ENCODE data around the gene KLHDC7B.
"Not testable (repeated sequence)": the region's sequence is repeated elsewhere in the genome, so short reads cannot be mapped to it uniquely, and the experiment has no call there.

KLHDC7B gene

DNA sequence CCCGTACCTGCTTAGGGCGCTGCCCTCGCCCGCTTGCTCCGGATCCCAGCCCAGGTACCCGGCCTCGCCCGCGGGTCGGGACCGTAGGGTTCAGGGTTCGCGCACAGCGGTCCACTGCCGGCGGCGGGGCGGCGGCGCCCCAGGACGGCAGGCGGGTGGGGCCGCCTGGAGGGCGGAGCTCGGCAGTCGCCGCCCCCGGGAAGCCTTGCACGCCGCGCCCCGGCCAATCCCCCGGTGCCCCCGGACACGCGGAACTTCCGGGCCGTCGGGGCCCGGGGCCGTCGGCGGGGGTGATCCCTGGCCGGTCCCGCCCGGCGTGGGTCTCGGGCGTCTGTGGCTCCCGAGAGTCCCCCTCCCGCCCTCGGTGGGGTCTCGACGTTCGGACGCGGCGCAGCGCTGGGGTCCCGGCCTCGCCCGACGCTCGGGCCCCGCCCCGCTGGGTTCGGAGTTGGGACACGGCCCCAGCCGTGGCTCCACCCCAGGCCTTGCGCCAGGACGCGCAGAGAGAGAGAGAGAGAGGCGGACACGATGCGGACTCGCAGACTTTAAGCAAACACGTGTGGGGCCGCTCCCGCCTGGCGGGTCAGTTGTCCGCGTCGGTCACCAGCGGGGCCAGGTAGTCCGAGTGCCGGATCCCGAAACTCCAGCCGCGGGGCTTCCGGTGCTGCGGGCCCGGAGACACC lies 15.7 kb upstream of the KLHDC7B start, which contains the start of gene TYMP:
TSS of gene TYMP (minus strand) at position 116 of the 683 bp plus-strand sequence. CDS start 303 bp downstream, outside the sequence.
- no peak for DNase-seq (ENCODE audit: low read depth)

DNA sequence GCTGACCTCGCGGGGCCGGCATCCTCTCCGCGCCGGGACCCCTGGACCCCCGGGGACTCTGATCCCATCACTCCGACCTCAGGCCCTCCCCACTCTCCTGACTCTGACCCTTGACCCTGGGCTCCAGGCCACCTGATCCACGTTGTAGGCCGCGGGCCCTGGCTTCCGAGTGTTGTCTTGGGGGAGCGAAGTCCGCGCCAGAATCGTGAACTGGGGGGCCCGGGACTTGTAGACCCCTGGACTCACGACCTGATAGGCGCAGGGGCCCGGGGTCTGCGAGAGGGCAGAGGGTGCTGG lies 15.2 kb upstream of the KLHDC7B start:
- DNase-seq (ENCODE audit: low read depth): no peak

DNA sequence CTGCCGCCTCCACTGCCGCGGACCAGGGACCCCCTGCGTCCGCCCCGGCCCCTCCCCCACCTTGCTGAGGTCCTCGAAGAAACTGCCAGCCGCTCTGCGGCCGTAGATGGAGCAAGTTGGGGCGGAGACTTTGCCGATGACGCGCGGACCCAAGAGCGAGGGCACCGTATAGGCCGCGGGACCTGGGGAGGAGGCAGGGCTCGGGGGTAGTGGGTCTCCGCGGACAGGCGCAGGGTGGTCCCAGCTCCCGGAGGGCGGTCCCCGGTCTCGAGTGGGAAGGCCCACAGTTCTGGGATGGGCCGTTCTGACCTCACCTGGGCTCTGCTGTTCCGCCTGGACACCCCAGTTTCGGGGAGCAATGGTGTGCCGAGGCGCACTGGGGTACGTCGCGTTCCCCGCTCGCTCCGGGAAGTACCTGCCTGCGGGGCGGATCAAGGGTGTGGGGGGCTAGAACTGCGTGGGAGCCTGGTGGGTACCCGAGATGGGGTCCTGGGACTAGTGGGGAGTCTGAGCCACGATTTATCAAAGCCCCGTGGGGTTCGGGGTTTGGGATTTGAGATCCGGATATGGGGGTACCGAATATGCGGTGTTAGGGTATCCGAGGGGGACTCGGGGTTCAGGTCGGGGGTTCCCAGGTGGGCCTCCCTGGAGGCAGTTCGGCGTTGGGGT lies 14.7 kb upstream of the KLHDC7B start:
- no peak for DNase-seq (ENCODE audit: low read depth)

DNA sequence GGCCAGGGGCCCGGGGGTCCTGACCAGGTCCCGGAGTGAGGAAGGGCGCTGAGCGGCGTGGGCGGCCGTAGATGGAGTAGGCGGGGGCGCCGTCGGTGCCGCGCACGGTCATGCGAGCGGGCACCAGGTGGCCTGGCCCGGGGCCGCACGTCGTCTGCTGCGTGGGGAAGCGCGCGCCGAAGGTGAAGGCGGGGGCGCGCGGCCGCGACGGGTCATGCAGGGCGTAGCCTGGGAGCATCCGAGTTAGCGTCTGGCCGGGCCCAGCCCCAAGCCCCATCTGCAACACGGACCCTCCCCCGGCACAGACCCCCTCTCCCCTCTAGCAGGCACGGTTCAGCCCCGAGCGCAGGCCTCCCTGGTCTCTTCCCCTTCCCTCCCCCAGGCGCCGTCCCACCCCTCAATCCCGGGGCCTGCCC lies 14.1 kb upstream of the KLHDC7B start:
- DNase-seq (ENCODE audit: low read depth): no peak

DNA sequence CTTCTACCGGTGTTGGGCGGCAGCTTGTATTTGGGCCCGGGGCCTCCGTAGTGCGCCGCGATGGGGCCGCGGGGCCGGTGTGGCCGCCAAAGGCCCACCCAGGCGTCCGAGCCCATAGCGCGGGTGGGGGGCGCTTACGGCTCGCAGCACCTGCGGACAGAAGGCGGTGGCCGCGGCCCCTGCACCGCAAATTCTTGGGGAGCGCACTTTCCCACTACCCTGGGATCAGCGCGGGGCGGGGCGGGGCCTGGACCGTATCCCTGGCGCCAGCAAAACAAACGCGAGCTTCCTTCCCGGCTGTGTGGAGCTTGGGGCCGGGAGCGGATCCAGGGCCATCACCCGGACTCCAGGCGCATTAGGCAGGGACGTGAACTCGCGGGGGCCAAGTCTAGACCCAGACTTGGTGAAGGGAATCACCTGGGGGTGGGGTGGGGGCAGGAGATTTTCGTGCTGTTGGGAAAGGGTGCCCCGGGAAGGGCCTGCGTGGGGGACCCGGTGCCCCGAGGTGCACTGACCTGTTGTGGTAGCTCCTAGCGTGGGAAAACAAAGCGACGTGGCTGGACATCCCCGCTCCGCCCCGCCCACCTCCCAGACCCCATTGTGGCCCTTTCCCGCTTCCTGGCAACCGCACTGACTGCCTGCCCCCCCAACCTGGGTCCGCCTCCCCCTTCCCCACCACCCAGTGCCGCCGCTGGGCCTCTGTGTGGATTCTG lies 13.6 kb upstream of the KLHDC7B start:
- no peak for DNase-seq (ENCODE audit: low read depth)

DNA sequence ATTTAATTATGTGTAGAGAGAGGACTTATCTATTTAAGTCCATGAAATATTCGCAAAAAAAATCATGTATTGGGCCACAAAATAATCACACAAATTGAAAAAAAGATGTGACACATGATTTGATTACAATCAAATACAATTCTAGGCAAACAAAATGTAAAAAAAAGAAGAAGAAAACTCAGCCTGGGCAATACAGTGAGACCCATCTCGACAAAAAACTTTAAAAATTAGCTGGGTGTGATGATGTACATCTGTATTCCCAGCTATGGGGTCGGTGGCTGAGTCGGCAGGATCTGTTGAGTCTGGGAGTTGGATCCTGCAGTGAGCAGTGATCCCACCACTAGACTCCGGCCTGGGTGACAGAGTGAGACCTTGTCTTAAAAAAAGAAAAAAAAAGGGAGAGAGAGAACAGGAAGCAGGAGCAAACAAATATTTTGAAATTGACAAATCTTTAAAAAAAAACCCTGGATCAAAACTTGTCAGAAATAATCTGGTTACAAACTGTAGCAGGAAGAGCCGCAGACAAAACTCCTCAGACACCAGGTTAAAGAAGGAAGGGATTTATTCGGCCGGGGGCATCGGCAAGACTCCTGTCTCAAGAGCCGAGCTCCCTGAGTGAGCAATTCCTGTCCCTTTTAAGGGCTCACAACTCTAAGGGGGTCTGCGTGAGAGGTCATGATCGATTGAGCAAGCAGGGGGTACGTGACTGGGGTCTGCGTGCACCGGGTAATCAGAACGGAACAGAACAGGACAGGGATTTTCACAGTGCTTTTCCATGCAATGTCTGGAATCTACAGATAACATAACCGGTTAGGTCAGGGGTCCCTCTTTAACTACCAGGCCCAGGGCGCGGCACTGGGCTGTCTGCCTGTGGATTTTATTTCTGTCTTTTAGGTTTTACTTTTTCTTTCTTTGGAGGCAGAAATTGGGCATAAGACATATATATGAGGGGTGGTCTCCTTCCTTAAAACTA lies 12.6 kb upstream of the KLHDC7B start:
- no peak for DNase-seq (ENCODE audit: low read depth)

DNA sequence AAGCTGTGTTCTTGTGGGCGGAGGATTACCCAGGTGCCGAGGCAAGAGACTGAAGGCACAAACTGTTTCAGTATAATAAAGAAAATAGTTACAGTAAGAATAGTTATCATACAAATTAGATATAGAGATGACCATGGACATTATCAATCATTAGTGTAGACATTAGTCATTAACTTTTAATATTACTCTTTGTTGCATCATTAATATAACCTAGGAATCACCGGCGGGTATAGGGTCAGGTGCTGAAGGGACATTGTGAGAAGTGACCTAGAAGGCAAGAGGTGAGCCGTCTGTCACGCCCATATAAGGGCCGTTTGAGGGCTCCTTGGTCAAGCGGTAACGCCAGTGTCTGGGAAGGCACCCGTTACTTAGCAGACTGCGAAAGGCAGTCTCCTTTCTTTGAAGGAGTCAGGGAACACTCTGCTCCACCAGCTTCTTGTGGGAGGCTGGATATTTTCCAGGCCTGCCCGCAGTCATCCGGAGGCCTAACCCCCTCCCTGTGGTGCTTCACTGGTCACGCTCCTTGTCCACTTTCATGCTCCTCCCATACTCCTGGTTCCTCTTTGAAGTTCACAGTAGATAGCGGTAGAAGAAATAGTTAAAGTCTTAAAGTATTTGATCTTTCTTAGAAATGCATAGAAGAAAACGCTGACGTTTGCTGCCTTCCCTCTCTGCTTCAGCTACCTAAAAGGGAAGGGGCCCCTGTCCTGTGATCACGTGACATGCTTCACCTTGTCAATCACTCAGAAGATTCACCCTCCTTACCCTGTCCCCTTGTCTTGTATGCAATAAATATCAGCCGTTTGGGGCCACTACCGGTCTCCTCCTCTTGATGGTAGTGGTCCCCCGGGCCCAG lies 11.6 kb upstream of the KLHDC7B start:
- not testable (repeated sequence) for DNase-seq (ENCODE audit: low read depth)

DNA sequence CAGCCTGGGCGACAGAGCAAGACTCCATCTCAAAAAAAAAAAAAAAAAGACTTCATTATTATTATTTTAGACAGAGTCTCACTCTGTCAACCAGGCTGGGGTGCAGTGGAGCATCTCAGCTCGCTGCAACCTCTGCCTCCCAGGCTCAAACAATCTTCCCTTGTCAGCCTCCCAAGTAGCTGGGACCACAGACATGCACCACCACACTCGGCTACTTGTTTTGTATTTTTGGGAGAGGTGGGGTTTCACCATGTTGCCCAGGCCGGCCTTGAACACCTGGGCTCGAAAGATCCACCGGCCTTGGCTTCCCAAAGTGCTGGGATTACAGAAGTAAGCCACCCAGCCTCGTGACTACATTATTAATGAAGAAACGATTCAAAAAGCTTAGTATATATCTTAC lies 10.6 kb upstream of the KLHDC7B start:
- no peak for DNase-seq (ENCODE audit: low read depth)

DNA sequence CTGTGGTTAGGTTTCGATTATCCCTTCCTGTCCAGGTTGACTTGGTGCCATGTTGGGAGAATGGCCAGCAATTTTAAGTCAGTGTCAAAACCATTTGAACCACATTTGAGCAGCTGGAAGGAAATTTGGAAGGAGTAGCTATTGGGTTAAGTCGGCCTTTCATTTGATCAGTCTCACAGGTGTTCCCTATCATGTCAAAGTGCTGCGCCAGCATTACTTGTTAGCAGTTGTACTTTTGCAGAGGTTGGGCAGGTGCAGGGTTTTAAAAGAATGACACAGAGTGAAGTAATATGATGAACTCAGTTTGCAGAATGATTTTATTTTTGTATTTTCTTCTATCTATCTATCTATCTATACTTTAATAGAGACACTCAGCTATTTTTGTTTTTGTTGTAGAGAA lies 9.5 kb upstream of the KLHDC7B start:
- no peak for DNase-seq (ENCODE audit: low read depth)

DNA sequence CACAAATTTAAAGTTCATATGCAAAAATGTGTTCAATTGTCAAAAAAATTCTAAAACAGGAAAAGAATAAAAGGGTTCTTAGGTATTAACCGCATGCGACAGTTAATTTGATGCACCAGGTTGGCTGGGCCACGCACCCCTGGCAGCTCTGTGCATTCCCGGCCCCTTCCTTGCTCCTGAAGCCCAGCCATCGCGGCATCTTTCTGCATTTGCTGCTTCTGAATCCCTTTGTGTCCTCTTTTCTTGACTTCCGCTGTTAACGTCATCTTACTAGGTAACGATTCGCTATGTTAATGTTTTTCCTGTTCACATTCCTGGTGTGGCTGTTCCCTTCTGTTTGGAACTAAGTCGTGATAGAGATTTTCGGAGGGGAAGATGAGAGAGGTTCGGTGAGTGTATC lies 7.9 kb upstream of the KLHDC7B start:
- DNase-seq (ENCODE audit: low read depth): no peak

DNA sequence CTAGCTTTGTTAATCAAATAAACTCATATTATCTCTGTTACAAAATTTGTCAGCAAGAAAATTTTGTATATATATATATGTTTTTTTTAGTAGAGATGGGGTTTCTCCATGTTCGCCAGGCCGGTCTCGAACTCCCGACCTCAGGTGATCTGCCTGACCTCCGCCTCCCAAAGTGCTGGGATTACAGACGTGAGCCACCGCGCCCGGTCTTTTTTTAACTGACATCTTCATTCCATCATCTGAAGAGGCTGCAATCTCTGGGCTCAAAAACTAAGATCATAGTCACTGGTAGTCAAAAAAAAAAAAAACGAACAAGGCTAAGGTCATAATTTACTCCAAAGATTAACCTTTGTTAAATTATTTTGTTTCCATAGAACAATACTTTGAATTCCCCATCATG lies 5.3 kb upstream of the KLHDC7B start:
- no peak for DNase-seq (ENCODE audit: low read depth)

DNA sequence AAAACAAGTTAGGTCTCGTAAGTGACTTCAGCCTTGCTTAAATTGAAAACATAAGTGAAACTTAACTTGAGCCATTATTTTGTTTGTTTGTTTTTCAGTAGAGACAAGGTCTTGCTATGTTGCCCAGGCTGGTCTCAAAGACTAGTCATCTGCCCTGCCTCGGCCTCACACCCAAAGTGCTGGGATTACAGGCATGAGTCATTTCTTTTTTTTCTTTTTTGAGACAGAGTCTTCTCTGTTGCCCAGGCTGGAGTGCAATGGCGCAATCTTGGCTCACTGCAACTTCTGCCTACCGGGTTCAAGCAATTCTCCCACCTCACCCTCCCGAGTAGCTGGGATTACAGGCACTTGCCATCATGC lies 4.1 kb upstream of the KLHDC7B start:
- DNase-seq (ENCODE audit: low read depth): not testable (repeated sequence)

DNA sequence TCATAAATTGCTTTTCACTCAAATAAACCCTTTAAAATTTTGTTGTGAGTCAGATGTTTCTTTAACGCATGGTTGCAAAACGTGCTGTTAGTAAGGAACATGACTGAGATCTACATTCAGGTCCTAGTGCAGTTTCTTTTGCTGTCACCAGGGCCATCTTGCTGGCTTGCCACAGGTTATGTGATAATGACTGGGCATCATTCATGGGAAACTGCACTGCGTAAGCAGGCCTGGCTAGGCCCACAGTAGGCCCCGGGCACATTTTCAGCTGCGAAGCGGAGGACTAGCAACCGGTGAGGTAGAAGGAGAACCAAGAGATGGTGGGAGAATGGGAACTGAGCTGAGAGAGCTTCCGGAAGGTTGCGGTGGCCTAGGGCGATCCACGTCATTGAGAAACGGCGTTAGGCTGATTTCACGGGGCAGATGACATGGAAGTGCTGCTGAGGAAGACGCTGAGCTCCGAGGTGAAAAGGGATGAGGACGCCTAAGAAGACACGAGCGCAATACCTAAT lies 3.2 kb upstream of the KLHDC7B start:
- DNase-seq (ENCODE audit: low read depth): no peak

DNA sequence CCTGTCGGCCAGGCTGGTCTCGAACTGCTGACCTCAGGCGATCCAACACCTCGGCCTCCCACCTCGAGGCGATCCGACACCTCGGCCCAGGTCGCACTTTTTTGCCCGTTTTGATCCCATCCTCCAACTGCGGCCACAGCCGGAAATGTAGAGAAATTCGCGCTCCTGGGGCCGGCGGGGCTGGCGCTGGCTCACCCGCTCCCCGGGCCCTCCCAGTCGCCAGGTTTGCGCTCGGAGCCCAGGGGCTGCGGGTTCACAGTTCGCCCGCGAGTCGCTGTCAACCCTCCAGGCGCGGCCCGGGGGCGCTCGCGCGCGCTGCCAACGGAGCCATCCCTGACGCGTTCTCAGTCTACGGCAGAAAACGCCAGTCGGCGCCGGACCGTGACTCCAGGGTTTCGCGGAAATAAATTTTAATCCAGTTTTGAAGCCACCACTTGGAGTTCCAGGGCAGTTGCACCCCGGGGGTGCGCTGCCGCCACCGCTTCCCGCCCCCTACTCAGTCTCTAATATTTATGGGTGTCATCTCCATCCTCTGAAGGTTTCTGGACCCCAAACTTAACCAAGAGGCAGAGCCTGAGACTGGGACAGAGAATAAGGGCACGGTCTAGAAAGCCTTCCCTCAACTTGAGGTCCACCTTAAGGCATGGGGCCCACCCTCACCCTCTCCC lies 1.5 kb upstream of the KLHDC7B start:
- DNase-seq (ENCODE audit: low read depth): no peak

DNA sequence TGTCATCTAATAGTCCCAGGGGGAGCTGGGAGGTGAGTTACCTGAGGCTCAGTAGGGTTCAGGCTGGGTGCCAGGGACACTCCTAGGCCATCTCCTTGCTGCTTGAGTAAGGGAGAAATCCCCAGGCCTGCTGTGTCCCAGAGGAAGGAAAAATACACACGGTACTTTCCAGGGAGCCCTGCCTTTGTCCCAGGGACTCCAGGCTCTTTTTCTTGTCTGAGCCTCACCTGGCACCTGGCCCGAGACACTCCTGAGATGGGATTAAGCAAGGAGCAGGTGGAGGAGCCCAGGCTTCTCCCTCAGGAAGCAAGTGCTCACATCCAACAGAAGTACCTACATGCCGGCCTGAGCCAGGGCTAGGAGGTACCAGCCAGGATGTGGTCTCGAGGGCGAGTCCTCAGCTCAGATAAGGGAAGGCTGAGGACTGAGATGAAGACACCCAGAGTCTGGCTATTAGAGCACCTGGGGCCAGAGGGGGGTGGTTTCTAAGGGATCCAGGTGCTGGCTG lies 899 bp upstream of the KLHDC7B start:
- DNase-seq (ENCODE audit: low read depth): no peak

DNA sequence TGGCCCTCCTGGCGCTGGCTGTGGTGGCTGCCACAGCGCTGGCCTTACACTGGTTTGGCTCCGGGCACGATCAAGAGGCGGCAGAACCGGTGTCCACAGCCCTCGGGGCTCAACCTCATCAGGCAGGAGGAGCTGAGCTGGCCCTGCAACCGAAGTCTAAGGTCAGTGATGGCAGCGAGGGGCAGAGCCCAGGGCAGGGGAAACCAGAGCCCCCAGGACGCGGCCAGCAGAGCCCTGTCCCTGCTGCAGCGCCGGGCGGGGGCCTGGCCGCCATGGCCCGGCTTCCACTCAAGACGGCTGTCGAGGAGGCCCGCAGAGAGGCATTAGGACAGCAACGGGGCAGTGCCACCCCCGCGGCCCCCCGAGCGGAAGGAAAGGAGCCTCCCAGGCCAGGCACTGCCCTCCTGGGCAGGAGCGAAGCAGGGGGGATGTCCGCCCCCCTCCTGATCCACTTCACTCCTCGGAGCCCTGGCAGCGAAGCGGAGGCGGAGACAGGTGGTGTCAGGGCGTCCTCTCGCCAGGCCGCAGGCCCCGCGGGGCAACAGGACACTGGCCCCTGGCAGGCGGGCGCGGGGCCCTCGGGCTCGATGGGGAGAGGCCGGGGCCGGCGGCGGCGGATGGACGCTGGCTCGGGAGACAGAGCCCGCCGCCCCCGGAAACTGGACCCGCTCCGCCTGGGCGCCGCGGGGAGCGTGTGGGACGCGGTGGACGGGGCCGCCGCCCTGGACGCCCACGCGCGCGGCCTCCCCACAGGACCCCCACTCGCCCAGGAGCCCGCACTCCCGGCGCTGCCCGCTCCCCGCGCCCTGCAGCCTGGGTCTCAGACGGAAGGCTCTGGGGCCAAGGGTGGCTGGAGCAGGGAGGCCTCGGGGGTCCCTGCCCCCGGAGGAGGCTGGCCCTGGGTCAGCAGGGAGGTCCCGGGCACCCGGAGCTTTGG lies 895 bp downstream of the KLHDC7B start:
- no peak for DNase-seq (ENCODE audit: low read depth)

DNA sequence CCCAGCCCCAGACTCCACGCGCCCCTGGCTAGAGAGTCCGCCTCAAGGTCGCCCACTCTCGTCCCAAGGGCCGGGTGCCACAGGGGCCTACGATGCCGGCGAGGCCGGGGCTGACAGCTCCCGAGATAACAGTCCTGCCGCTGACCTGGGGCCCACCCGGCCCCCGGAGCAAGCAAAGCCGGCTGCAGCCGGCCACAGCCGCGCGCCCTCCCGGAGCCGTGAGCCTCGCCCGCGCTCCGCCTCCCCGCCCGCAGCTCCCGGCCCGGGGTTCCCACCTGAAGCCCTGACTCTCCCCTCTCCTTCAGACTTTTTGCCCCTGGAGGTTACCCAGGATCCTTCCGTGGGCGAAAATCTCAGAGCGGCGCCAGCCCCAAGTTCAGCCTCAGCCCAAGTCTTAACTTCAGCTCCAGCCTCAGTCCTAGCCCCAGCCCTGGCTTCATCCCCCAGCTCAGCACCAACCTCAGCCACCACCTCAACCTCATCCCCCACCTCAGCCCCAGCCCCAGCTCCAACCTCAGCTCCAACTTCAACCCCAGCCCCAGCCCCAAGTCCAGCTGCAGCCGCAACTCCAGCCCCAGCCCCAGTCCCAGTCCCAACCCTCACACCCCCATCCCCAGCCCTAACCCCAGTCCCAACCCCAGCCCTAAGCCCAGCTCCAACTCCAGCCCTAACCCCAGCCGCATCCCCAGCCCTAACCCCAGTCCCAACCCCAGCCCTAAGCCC lies 1.7 kb downstream of the KLHDC7B start:
- DNase-seq (ENCODE audit: low read depth): no peak
